H9 (cell line): ENCODE measurements around the gene OTOGL. TPM values are rescaled to one million over a fixed set of nuclear protein-coding genes. Genes with fewer than 3 reads are reported as not detected.

ENCODE experiments used
- DNase-seq: peaks from one replicate; pipeline ENCODE4 v3.0.0-alpha.2; 2017
- H2AFZ ChIP-seq: one replicate; pipeline ENCODE4 v1.6.1; 2013; ENCODE audit warnings: mild to moderate bottlenecking, low read length, control low read depth, moderate library complexity
- H2AK5ac ChIP-seq: 2 replicates; pipeline ENCODE4 v1.6.1; 2013; ENCODE audit warnings: low read length, control low read depth, mixed read lengths; ENCODE audit not compliant: insufficient read length
- H2BK120ac ChIP-seq: one replicate; pipeline ENCODE4 v1.6.1; 2013; ENCODE audit warnings: low read depth, mild to moderate bottlenecking, low read length, control low read depth, inconsistent platforms; ENCODE audit not compliant: poor library complexity, severe bottlenecking
- H2BK12ac ChIP-seq: 2 replicates; pipeline ENCODE4 v1.6.1; 2013; ENCODE audit warnings: low read length, control low read depth, mixed read lengths, low read depth; ENCODE audit not compliant: insufficient read length
- H2BK15ac ChIP-seq: 2 replicates; pipeline ENCODE4 v1.6.1; 2013; ENCODE audit warnings: low read depth, low read length, control low read depth
- H2BK20ac ChIP-seq: one replicate; pipeline ENCODE4 v1.6.1; 2013; ENCODE audit warnings: low read depth, mild to moderate bottlenecking, low read length, control low read depth, inconsistent platforms; ENCODE audit not compliant: poor library complexity, severe bottlenecking
- H2BK5ac ChIP-seq: 2 replicates; pipeline ENCODE4 v1.6.1; 2013; ENCODE audit warnings: low read length, control low read depth, mixed read lengths; ENCODE audit not compliant: insufficient read length
- H3K14ac ChIP-seq: 2 replicates; pipeline ENCODE4 v1.6.1; 2013; ENCODE audit warnings: low read length, control low read depth; ENCODE audit not compliant: insufficient read depth
- H3K18ac ChIP-seq: 2 replicates; pipeline ENCODE4 v1.6.1; 2013; ENCODE audit warnings: low read depth, mild to moderate bottlenecking, mixed read lengths, low read length, control low read depth; ENCODE audit not compliant: insufficient read length
- H3K23ac ChIP-seq: 2 replicates; pipeline ENCODE4 v1.6.1; 2013; ENCODE audit warnings: low read length, control low read depth, mixed read lengths, low read depth; ENCODE audit not compliant: insufficient read length
- H3K23me2 ChIP-seq: 2 replicates; pipeline ENCODE4 v1.6.1; 2013; ENCODE audit warnings: low read depth, mild to moderate bottlenecking, mixed read lengths, low read length, control low read depth; ENCODE audit not compliant: insufficient read length, poor library complexity, severe bottlenecking
- H3K27ac ChIP-seq: 2 replicates; pipeline ENCODE4 v1.5.1; 2013; ENCODE audit warnings: low read length, control low read depth, mixed read lengths, low read depth; ENCODE audit not compliant: insufficient read length
- H3K27me3 ChIP-seq: 2 replicates; pipeline ENCODE4 v1.6.1; 2013; ENCODE audit warnings: low read length, control low read depth, inconsistent platforms; ENCODE audit not compliant: insufficient read depth
- H3K4ac ChIP-seq: 2 replicates; pipeline ENCODE4 v1.6.1; 2013; ENCODE audit warnings: low read depth, mild to moderate bottlenecking, control low read depth, inconsistent platforms, low read length, moderate library complexity
- H3K4me1 ChIP-seq: 2 replicates; pipeline ENCODE4 v1.6.1; 2013; ENCODE audit warnings: low read length, control low read depth, inconsistent platforms; ENCODE audit not compliant: insufficient read depth
- H3K4me2 ChIP-seq: 2 replicates; pipeline ENCODE4 v1.6.1; 2013; ENCODE audit warnings: low read length, control low read depth, mixed read lengths; ENCODE audit not compliant: insufficient read length, insufficient read depth
- H3K56ac ChIP-seq: 2 replicates; pipeline ENCODE4 v1.6.1; 2013; ENCODE audit warnings: low read depth, mild to moderate bottlenecking, mixed read lengths, low read length, control low read depth; ENCODE audit not compliant: insufficient read length
- H3K79me1 ChIP-seq: 2 replicates; pipeline ENCODE4 v1.6.1; 2013; ENCODE audit warnings: low read depth, mild to moderate bottlenecking, moderate library complexity, low read length, control low read depth, inconsistent platforms; ENCODE audit not compliant: insufficient read depth, poor library complexity, severe bottlenecking
- H3K79me2 ChIP-seq: 2 replicates; pipeline ENCODE4 v1.6.1; 2013; ENCODE audit warnings: low read length, control low read depth, inconsistent platforms; ENCODE audit not compliant: insufficient read depth
- H3K9ac ChIP-seq: 2 replicates; pipeline ENCODE4 v1.6.1; 2013; ENCODE audit warnings: low read length, control low read depth, mixed read lengths; ENCODE audit not compliant: insufficient read length; ENCODE audit errors: extremely low read depth
- H3K9me3 ChIP-seq: one replicate; pipeline ENCODE4 v1.6.1; 2013; ENCODE audit warnings: low read depth, low read length, inconsistent platforms; ENCODE audit not compliant: control insufficient read depth
- H3T11ph ChIP-seq: one replicate; pipeline ENCODE4 v1.6.1; 2013; ENCODE audit warnings: mild to moderate bottlenecking, low read length, control low read depth, inconsistent platforms
- H4K20me1 ChIP-seq: one replicate; pipeline ENCODE4 v1.6.1; 2013; ENCODE audit not compliant: control insufficient read depth, insufficient read length, insufficient read depth
- H4K5ac ChIP-seq: 2 replicates; pipeline ENCODE4 v1.6.1; 2013; ENCODE audit warnings: low read depth, mild to moderate bottlenecking, mixed read lengths, low read length, control low read depth; ENCODE audit not compliant: insufficient read length
- H4K8ac ChIP-seq: replicated peaks from 2 replicates; pipeline ENCODE4 v1.6.1; 2013; ENCODE audit warnings: low read length, control low read depth, mixed read lengths, low read depth; ENCODE audit not compliant: insufficient read length
- H4K91ac ChIP-seq: 2 replicates; pipeline ENCODE4 v1.6.1; 2013; ENCODE audit warnings: low read depth, mild to moderate bottlenecking, moderate library complexity, mixed read lengths, low read length, control low read depth; ENCODE audit not compliant: insufficient read length
- H3K27ac Mint-ChIP-seq, 3 experiments: 2 replicates in 2 of 3; 3 replicates in 1 of 3; pipeline ENCODE4 v1.8.0; 2020 to 2021; ENCODE audit warnings: mixed read lengths in 3 of 3, mild to moderate bottlenecking in 1 of 3, moderate library complexity in 1 of 3
- H3K27me3 Mint-ChIP-seq: 2 replicates; pipeline ENCODE4 v1.8.0; 2021; ENCODE audit warnings: low read depth, mild to moderate bottlenecking, moderate library complexity, mixed read lengths
- H3K36me3 Mint-ChIP-seq, 3 experiments: 2 replicates in 2 of 3; 3 replicates in 1 of 3; pipeline ENCODE4 v1.8.0; 2020 to 2021; ENCODE audit warnings: low read depth in 3 of 3, mixed read lengths in 3 of 3; ENCODE audit not compliant: insufficient read depth in 1 of 3
- H3K4me1 Mint-ChIP-seq, 2 experiments: 2 replicates each; pipeline ENCODE4 v1.8.0; 2020; ENCODE audit warnings: mixed read lengths in 2 of 2
- H3K4me3 Mint-ChIP-seq, 2 experiments: 2 replicates in 1 of 2; 3 replicates in 1 of 2; pipeline ENCODE4 v1.8.0; 2020 to 2021; ENCODE audit warnings: mild to moderate bottlenecking in 2 of 2, mixed read lengths in 2 of 2, moderate library complexity in 1 of 2
- H3K9me3 Mint-ChIP-seq, 2 experiments: 2 replicates in 1 of 2; 3 replicates in 1 of 2; pipeline ENCODE4 v1.8.0; 2020; ENCODE audit warnings: mild to moderate bottlenecking in 2 of 2, mixed read lengths in 2 of 2, moderate library complexity in 1 of 2
- WGBS: extraction: QIAGEN DNeasy Blood & Tissue Kit; methylation state at CpG from one replicate; pipeline ENCODE4 v1.1.7; 2013; ENCODE audit warnings: missing lambda C conversion rate, low lambda C conversion rate, mixed read lengths; ENCODE audit not compliant: insufficient read length; ENCODE audit errors: extremely low coverage; 5-methylcytosine and 5-hydroxymethylcytosine counted together
- total RNA-seq: library from RNA; stranded (reverse); gene quantifications from 2 replicates; pipeline ENCODE4 v1.2.1, GENCODE V29; 2021
- TF ChIP-seq, protein P1 (sequence below): fragments of 200-600 bp; sonication (generic); conservative IDR thresholded peaks from 3 replicates; pipeline ENCODE4 v1.8.0; 2021; ENCODE audit warnings: antibody characterized with exemption, mild to moderate bottlenecking

The OTOGL gene
- total RNA-seq, 1 experiment from 2014 or later, result 0.11 TPM

DNA sequence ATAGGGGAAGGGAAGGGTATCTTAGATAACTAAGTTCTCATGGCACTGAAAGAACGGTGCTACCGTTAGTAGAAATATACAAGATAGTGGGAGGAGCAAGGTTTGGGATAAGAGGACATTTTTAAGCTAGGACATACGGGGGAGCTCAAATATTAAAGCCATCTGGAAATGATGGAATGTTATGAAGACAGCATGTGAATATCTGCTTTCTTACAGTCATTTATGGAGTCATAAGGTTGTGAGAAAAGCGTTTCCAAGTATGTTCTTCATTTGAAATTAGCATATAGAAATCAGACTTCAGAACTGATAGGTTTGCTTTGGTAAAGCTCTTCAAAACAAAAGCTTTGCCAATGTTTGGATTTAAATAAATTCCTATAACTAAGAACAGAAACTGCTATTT, 62.3 kb downstream of the OTOGL start:
- Histone ChIP-seq H3K4ac (no peak overlapping the region), H2BK20ac (no peak overlapping the region), H3K79me1 (no peaks in the 10 kb centered on the region), H3K56ac (no peak overlapping the region), H4K91ac (no peak overlapping the region), H3K14ac (no peak overlapping the region), H4K5ac (no peak overlapping the region), H4K8ac (no peak overlapping the region), H2AFZ (no peak overlapping the region), H3K4me1 (no peaks in the 10 kb centered on the region), H3K18ac (no peak overlapping the region), H3K9me3 (no peaks in the 10 kb centered on the region), H2BK120ac (no peak overlapping the region), H3K9ac (no peak overlapping the region), H3K27me3 (no peaks in the 10 kb centered on the region), H3K79me2 (no peaks in the 10 kb centered on the region), H3T11ph (no peak overlapping the region), H2BK5ac (no peak overlapping the region), H2AK5ac (no peak overlapping the region), H3K23ac (no peak overlapping the region), H2BK15ac (no peak overlapping the region), H3K27ac (no peak overlapping the region), H4K20me1 (no peaks in the 10 kb centered on the region), H2BK12ac (no peak overlapping the region), H3K23me2 (no peaks in the 10 kb centered on the region), H3K4me2 (no peak overlapping the region)
- no peak overlapping the region for H3K4me3 Mint-ChIP-seq
- no peaks in the 10 kb centered on the region for H3K4me1 Mint-ChIP-seq
- H3K36me3 Mint-ChIP-seq, result no peaks in the 10 kb centered on the region
- TF ChIP-seq, protein P1, sequence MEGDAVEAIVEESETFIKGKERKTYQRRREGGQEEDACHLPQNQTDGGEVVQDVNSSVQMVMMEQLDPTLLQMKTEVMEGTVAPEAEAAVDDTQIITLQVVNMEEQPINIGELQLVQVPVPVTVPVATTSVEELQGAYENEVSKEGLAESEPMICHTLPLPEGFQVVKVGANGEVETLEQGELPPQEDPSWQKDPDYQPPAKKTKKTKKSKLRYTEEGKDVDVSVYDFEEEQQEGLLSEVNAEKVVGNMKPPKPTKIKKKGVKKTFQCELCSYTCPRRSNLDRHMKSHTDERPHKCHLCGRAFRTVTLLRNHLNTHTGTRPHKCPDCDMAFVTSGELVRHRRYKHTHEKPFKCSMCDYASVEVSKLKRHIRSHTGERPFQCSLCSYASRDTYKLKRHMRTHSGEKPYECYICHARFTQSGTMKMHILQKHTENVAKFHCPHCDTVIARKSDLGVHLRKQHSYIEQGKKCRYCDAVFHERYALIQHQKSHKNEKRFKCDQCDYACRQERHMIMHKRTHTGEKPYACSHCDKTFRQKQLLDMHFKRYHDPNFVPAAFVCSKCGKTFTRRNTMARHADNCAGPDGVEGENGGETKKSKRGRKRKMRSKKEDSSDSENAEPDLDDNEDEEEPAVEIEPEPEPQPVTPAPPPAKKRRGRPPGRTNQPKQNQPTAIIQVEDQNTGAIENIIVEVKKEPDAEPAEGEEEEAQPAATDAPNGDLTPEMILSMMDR, result no peak
- no peaks in the 10 kb centered on the region for H3K27me3 Mint-ChIP-seq
- H3K27ac Mint-ChIP-seq, result no peak overlapping the region
- no peak for DNase-seq
- no peaks in the 10 kb centered on the region; a peak in 2 of 5 replicates for H3K9me3 Mint-ChIP-seq
- no CpG with 5 or more reads among the region's 4 CpGs for WGBS
